ENCODE results near the gene CHRNG. TPM values are rescaled to one million over a fixed set of nuclear protein-coding genes. Genes with fewer than 3 reads are reported as not detected.

CHRNG gene
- polyA plus RNA-seq, 4 donors = 0.35 TPM; not detected in 3

DNA sequence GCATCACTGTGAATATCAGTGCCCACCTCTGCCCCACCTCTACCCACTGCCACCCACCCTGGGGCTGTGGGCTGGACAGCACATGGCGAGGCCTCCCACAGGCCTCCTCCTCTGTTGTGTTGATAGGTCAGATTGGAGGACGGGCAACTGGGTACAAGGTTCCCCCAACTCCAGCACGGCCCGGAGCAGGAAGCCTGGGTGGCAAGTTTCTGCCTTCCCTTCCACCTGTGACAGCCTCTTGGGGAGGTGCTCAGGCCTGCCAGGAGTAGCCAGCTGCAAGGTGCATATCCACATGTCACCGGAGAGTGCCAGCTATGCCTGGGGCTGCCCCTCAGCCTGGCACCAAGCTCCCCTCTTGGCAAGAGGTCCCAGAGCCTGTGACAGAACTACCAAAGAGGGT is 45.0 kb upstream of the CHRNG start:
- Histone ChIP-seq H3K27ac (ENCODE audit: low read depth in 1 of 3, low read length in 2 of 3) (no peak overlapping the region), H3K27me3 (ENCODE audit: control insufficient read depth in 3 of 3, insufficient read depth in 3 of 3, low read length in 3 of 3) (peaks cover 0 to 11% (median 0%) of the 10 kb centered on the region in 3 donors), H3K36me3 (ENCODE audit: control insufficient read depth in 3 of 3, insufficient read depth in 2 of 3, low read depth in 1 of 3, low read length in 3 of 3) (no peaks in the 10 kb centered on the region), H3K4me1 (ENCODE audit: control insufficient read depth in 3 of 3, insufficient read depth in 2 of 3, low read depth in 1 of 3, low read length in 2 of 3) (no peaks in the 10 kb centered on the region), H3K4me3 (ENCODE audit: low read depth in 1 of 3, low read length in 3 of 3) (no peak overlapping the region), H3K9me3 (ENCODE audit: control insufficient read depth in 2 of 2, insufficient read depth in 1 of 2, low read depth in 1 of 2, low read length in 1 of 2) (no peaks in the 10 kb centered on the region)
- 73 to 82% (median 77%) methylated on average over 5 of the region's 5 CpGs for WGBS, 3 donors
- no peak for FAIRE-seq
- DNase-seq = no peak

DNA sequence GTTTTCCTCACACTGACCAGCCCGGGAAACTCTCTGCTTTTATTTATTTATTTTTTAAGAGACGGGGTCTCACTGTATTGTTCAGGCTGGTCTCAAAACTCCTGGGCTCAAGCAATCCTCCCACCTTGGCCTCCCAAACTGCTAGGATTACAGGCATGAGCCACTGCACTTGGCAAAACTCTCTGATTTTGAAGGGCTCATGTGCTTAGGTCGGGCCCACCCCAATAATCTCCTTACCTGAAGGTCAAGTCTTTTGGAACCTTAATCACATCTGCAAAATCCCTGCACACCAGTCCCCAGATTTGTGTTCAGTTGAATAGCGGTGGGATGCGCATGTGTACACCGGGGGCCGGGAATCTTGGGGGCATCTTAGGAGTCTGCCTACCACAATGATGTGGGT is 44.2 kb upstream of the CHRNG start:
- Histone ChIP-seq H3K27ac (ENCODE audit: low read depth in 1 of 3, low read length in 2 of 3) (no peak overlapping the region), H3K4me3 (ENCODE audit: low read depth in 1 of 3, low read length in 3 of 3) (no peak overlapping the region), H3K27me3 (ENCODE audit: control insufficient read depth in 3 of 3, insufficient read depth in 3 of 3, low read length in 3 of 3) (peaks cover 0 to 4% (median 0%) of the 10 kb centered on the region in 3 donors), H3K36me3 (ENCODE audit: control insufficient read depth in 3 of 3, insufficient read depth in 2 of 3, low read depth in 1 of 3, low read length in 3 of 3) (no peaks in the 10 kb centered on the region), H3K9me3 (ENCODE audit: control insufficient read depth in 2 of 2, insufficient read depth in 1 of 2, low read depth in 1 of 2, low read length in 1 of 2) (no peaks in the 10 kb centered on the region), H3K4me1 (ENCODE audit: control insufficient read depth in 3 of 3, insufficient read depth in 2 of 3, low read depth in 1 of 3, low read length in 2 of 3) (no peaks in the 10 kb centered on the region)
- FAIRE-seq = no peak
- WGBS, 3 donors = 84 to 92% (median 89%) methylated on average over 7 of the region's 7 CpGs
- no peak for DNase-seq

DNA sequence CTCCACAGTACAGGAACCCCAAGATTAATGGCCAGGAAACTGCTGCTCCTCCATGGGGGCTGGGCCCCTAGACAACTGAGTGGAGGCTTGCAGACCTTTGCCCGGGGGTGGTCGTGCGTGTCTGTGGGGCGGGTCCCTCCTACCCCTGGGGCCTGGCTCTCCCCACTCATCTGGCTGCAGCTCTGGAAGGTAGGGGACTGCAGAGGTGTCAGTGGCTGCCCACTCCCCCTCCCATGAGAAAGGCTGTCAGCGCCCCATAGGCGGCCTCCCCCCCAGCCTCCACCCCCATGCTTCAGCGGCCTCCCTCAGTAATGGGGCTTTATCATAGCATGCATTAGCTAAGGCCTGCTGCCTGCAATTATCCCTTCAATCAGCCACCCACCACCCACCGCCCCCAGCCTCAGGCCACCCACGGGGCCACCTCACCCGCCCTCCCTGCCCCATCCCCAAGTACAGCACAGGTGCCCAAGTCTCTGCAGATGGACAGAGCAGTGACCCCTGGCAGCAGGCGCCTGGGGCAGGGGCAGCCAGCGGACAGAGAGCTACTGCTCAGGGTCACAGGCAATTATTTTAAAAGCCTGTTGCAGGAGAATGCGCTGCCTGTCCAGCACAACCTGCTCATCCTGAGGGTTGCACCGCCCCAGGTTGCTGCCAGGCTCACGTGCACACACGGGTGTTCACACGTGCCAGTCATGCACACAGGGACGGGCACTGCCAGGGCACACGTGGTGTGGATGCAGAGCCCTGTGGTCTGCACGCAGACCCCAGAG is 42.8 kb upstream of the CHRNG start:
- FAIRE-seq (no peak), DNase-seq (no peak)
- H3K4me1 ChIP-seq (ENCODE audit: control insufficient read depth in 3 of 3, insufficient read depth in 2 of 3, low read depth in 1 of 3, low read length in 2 of 3) = peaks cover 0 to 5% (median 0%) of the 10 kb centered on the region in 3 donors
- H3K4me3 ChIP-seq (ENCODE audit: low read depth in 1 of 3, low read length in 3 of 3) = no peak overlapping the region
- no peaks in the 10 kb centered on the region for H3K36me3 ChIP-seq (ENCODE audit: control insufficient read depth in 3 of 3, insufficient read depth in 2 of 3, low read depth in 1 of 3, low read length in 3 of 3)
- H3K27ac ChIP-seq (ENCODE audit: low read depth in 1 of 3, low read length in 2 of 3) = no peak overlapping the region
- H3K9me3 ChIP-seq (ENCODE audit: control insufficient read depth in 2 of 2, insufficient read depth in 1 of 2, low read depth in 1 of 2, low read length in 1 of 2) = no peaks in the 10 kb centered on the region
- H3K27me3 ChIP-seq (ENCODE audit: control insufficient read depth in 3 of 3, insufficient read depth in 3 of 3, low read length in 3 of 3) = peaks cover 0 to 8% (median 4%) of the 10 kb centered on the region in 3 donors
- WGBS, 3 donors = 73 to 78% (median 75%) methylated on average over 19 to 20 of the region's 20 CpGs

DNA sequence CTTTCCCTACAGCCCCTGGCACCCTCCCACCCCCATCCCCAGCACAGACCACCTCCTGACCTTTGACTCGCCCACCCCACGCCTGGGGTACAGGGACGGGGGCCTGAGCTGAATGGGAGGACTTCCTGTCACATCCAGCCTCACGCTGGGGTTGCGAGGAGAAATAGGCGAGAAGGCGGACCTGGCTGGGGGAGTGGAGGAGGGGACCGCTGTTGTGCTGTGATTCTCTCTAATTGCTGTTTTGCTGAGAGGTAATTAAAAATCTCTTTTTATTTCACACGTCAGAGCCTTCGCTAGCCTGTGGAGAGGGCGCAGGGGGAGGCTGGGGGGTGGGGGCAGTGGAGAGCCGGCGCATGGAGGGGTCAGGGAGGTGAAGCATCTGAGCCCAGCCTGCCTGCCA is 42.1 kb upstream of the CHRNG start:
- H3K36me3 ChIP-seq (ENCODE audit: control insufficient read depth in 3 of 3, insufficient read depth in 2 of 3, low read depth in 1 of 3, low read length in 3 of 3) = no peaks in the 10 kb centered on the region
- no peak for DNase-seq
- H3K4me1 ChIP-seq (ENCODE audit: control insufficient read depth in 3 of 3, insufficient read depth in 2 of 3, low read depth in 1 of 3, low read length in 2 of 3) = peaks cover 0 to 10% (median 0%) of the 10 kb centered on the region in 3 donors
- H3K27me3 ChIP-seq (ENCODE audit: control insufficient read depth in 3 of 3, insufficient read depth in 3 of 3, low read length in 3 of 3) = peaks cover 0 to 13% (median 4%) of the 10 kb centered on the region in 3 donors
- no peaks in the 10 kb centered on the region for H3K9me3 ChIP-seq (ENCODE audit: control insufficient read depth in 2 of 2, insufficient read depth in 1 of 2, low read depth in 1 of 2, low read length in 1 of 2)
- no peak overlapping the region for H3K4me3 ChIP-seq (ENCODE audit: low read depth in 1 of 3, low read length in 3 of 3)
- H3K27ac ChIP-seq (ENCODE audit: low read depth in 1 of 3, low read length in 2 of 3) = no peak overlapping the region
- no peak for FAIRE-seq
- 80 to 83% (median 80%) methylated on average over 10 to 13 of the region's 13 CpGs for WGBS, 3 donors

DNA sequence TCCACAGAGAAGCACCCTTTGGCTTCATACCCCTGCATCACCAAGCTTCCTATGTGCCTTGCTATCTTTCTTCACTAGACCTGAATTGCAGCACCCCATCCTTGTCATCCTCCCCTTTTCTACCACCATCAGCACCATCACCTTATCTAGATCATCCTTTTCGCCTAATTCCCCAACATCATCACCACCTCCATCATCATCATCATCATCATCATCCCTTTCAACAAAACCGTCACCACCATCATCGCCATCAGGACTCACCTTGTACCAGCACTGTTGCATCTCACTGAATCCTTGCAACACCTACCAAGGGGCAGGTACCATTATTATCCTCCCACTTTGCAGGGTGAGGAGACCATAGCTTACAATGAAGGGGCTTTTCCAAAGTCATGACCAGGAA is 41.0 kb upstream of the CHRNG start:
- Histone ChIP-seq H3K9me3 (ENCODE audit: control insufficient read depth in 2 of 2, insufficient read depth in 1 of 2, low read depth in 1 of 2, low read length in 1 of 2) (no peaks in the 10 kb centered on the region), H3K36me3 (ENCODE audit: control insufficient read depth in 3 of 3, insufficient read depth in 2 of 3, low read depth in 1 of 3, low read length in 3 of 3) (no peaks in the 10 kb centered on the region), H3K27me3 (ENCODE audit: control insufficient read depth in 3 of 3, insufficient read depth in 3 of 3, low read length in 3 of 3) (peaks cover 0 to 20% (median 4%) of the 10 kb centered on the region in 3 donors), H3K27ac (ENCODE audit: low read depth in 1 of 3, low read length in 2 of 3) (no peak overlapping the region), H3K4me1 (ENCODE audit: control insufficient read depth in 3 of 3, insufficient read depth in 2 of 3, low read depth in 1 of 3, low read length in 2 of 3) (peaks cover 0 to 19% (median 0%) of the 10 kb centered on the region in 3 donors), H3K4me3 (ENCODE audit: low read depth in 1 of 3, low read length in 3 of 3) (no peak overlapping the region)
- DNase-seq = no peak
- no peak for FAIRE-seq
- WGBS, 3 donors = 87 to 93% (median 89%) methylated on average over 3 of the region's 3 CpGs

DNA sequence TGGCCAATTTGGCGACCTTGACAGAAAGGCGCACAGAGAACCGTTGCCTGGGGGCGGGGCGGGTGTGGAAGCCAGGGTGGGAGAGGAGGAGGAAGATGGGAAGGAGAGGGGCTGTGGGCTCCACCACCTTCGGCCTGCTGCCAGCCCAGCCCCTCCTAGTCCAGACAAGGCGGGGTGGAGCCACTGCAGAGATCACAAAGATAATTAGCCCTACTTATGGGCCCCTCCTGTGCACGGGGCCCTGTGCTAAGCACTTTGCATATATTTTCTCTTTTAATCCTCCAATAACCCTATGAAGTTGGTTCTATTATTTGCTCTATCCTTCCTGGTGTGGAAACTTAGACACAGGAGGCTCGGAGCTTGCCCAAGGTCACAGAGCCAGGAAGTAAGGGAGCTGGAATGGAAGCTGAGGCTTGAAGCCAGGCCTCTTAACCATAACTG is 38.1 kb upstream of the CHRNG start:
- H3K27ac ChIP-seq (ENCODE audit: low read depth in 1 of 3, low read length in 2 of 3) = no peak overlapping the region
- peaks cover 0 to 48% (median 20%) of the 10 kb centered on the region in 3 donors for H3K27me3 ChIP-seq (ENCODE audit: control insufficient read depth in 3 of 3, insufficient read depth in 3 of 3, low read length in 3 of 3)
- FAIRE-seq (no peak), DNase-seq (peak in 1 of 2 donors; percentile 35)
- WGBS, 3 donors = 34 to 64% (median 39%) methylated on average over 7 to 9 of the region's 9 CpGs
- H3K36me3 ChIP-seq (ENCODE audit: control insufficient read depth in 3 of 3, insufficient read depth in 2 of 3, low read depth in 1 of 3, low read length in 3 of 3) = no peaks in the 10 kb centered on the region
- H3K4me3 ChIP-seq (ENCODE audit: low read depth in 1 of 3, low read length in 3 of 3) = no peak overlapping the region
- H3K4me1 ChIP-seq (ENCODE audit: control insufficient read depth in 3 of 3, insufficient read depth in 2 of 3, low read depth in 1 of 3, low read length in 2 of 3) = peaks cover 0 to 22% (median 0%) of the 10 kb centered on the region in 3 donors
- no peaks in the 10 kb centered on the region for H3K9me3 ChIP-seq (ENCODE audit: control insufficient read depth in 2 of 2, insufficient read depth in 1 of 2, low read depth in 1 of 2, low read length in 1 of 2)

DNA sequence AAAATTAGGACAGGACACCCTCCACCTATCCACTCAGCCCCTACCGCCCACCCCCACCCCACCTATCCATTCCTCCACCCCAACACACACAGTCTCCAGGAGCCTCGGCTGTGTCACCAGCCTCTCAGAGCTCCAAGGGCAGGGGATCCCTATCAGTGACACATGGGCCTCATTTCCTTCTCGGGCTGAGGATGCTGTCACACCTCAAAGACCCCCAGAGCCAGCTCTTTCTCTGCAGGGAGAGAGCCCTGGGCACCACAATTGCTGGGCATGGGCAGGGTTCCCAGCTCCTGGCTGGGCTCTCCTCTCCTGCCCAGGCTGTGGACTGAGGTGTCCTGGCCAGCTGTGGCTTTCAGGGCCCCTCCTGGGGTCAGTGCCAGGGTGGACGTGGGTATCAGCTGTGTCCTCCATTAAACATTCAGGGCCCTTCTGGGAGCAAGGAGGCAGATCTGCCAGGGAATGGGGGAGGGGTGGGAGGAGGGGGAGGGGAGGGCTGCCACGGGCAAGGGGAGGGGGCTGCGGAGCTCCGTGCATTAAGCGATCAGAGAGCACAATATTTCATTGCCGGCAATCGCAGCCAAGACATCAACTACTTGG is 37.6 kb upstream of the CHRNG start:
- H3K9me3 ChIP-seq (ENCODE audit: control insufficient read depth in 2 of 2, insufficient read depth in 1 of 2, low read depth in 1 of 2, low read length in 1 of 2) = no peaks in the 10 kb centered on the region
- WGBS, 3 donors = 49 to 54% (median 53%) methylated on average over 9 to 10 of the region's 10 CpGs
- H3K36me3 ChIP-seq (ENCODE audit: control insufficient read depth in 3 of 3, insufficient read depth in 2 of 3, low read depth in 1 of 3, low read length in 3 of 3) = no peaks in the 10 kb centered on the region
- no peak overlapping the region for H3K4me3 ChIP-seq (ENCODE audit: low read depth in 1 of 3, low read length in 3 of 3)
- no peak for DNase-seq
- FAIRE-seq = no peak
- H3K4me1 ChIP-seq (ENCODE audit: control insufficient read depth in 3 of 3, insufficient read depth in 2 of 3, low read depth in 1 of 3, low read length in 2 of 3) = peaks cover 0 to 22% (median 0%) of the 10 kb centered on the region in 3 donors
- peaks cover 0 to 53% (median 20%) of the 10 kb centered on the region in 3 donors for H3K27me3 ChIP-seq (ENCODE audit: control insufficient read depth in 3 of 3, insufficient read depth in 3 of 3, low read length in 3 of 3)
- H3K27ac ChIP-seq (ENCODE audit: low read depth in 1 of 3, low read length in 2 of 3) = no peak overlapping the region

DNA sequence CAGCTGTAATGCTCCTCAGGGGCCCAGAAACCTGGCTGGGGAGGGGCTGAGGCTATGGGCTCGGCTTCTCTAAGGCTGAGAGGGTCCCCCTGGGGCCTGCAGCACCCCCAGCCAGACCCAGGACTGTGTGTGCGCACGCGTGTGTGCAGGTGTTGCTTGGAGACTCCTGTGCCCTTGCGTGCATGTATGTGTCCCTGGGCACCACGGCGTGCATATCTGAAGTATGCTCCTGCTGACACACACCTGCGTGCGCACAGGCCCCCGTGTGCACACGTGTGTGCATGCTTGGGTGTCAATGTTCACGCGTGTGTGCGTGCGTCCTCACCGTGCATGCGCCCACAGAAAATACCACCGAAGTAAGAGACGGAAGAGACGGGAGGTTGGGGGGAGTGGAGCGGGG is 37.0 kb upstream of the CHRNG start:
- Histone ChIP-seq H3K27ac (ENCODE audit: low read depth in 1 of 3, low read length in 2 of 3) (no peak overlapping the region), H3K9me3 (ENCODE audit: control insufficient read depth in 2 of 2, insufficient read depth in 1 of 2, low read depth in 1 of 2, low read length in 1 of 2) (no peaks in the 10 kb centered on the region), H3K36me3 (ENCODE audit: control insufficient read depth in 3 of 3, insufficient read depth in 2 of 3, low read depth in 1 of 3, low read length in 3 of 3) (no peaks in the 10 kb centered on the region), H3K27me3 (ENCODE audit: control insufficient read depth in 3 of 3, insufficient read depth in 3 of 3, low read length in 3 of 3) (peaks cover 0 to 57% (median 20%) of the 10 kb centered on the region in 3 donors), H3K4me1 (ENCODE audit: control insufficient read depth in 3 of 3, insufficient read depth in 2 of 3, low read depth in 1 of 3, low read length in 2 of 3) (peaks cover 0 to 22% (median 0%) of the 10 kb centered on the region in 3 donors), H3K4me3 (ENCODE audit: low read depth in 1 of 3, low read length in 3 of 3) (no peak overlapping the region)
- FAIRE-seq = no peak
- 4 to 20% (median 13%) methylated on average over 12 to 20 of the region's 21 CpGs for WGBS, 3 donors
- DNase-seq = peak in 1 of 2 donors; percentile 51

Measured in small intestine (tissue), 7 donors.